SK-N-DZ (cell line): ENCODE measurements around the gene RALGPS1.

Source experiments
- DNase-seq: peaks from one replicate; pipeline ENCODE4 v3.0.0-alpha.2; 2015; ENCODE audit warnings: low spot score

RALGPS1 gene

DNA sequence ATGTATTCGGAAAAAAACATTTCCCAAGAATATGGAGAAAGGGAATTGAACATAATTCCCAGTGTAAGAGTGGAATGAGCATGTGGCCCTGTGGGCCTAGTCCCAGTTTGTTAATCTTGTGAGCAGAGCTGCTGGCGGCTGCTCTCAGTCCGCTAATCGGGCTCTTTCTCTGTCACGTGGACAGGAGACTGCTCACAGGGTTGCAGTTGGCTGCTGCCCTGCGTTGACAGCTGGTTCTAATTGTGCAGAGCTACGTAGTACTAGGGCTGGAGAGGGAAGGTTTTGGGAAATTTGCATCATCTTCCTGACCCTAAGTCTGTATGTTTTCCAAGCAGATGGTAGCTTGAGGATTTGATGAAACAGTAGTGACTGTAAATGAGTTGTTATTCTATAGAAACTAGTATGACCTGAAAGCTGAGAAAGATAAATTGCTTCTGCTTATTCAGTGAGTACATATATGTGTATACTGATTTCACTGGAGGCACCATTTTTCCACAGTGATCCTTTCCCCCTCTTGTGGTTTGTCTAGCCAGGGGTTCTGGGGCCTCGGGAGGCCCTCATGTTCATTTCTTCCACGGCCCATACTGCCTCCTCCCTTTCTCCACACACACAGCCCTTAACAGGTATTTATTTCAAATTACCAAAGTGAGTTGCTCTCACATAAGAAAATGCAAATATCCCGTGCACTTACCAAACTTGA is 107.2 kb downstream of the RALGPS1 start:
- DNase-seq: peak; percentile 87

DNA sequence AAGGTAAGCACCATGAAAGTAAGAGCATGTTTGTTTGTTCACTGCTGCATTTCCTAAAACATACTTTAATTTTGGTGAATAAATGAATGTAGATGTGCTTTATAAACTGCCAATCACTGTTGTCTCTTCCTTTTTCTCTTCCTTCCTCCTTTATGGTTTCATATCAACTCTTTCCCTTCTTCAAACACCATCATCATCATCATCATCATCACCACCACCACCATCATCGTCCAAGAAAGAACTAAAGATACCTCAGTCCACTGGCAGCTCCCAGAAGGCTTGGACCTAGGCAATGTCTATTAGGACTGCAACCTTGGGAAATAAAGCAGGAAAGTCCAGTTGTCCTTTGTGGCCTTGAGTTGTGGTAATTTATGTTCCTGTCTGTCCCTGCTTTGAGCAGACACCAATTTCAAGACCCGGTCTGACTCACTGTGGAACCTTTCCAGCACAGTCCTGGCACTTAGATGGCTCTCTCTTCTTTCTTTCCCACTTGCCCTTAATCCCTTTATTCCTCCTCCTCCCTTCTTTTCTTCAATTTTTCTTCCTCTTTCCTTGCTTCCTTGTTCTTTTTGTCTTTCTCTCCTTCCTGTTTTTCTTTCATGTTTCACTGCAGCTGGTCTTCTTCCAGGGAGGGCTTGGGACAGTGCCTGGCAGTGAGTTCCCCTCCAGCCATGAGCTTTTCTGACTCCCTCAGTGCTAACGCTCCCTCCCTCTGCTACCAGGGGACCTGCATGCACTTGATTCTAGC is 108.5 kb downstream of the RALGPS1 start:
- DNase-seq: no peak

DNA sequence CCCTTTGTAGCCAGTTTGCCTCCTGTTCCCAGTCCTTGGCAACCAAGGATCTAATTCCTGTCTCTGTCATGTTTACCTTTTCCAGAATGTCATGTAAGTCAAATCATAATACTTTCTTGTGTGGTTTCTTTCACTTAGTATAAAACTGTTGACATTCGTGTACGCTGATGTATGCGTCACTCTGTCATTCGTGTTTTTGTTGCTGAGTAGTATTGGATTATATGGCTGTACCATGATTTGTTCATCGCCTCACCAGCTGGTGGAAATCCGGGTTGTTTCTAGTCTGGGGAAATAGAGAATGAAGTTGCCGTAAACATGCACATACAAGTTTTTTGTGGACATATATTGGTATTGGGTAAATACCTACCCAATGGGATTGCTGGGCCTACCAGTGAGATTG is 110.5 kb downstream of the RALGPS1 start:
- no peak for DNase-seq

DNA sequence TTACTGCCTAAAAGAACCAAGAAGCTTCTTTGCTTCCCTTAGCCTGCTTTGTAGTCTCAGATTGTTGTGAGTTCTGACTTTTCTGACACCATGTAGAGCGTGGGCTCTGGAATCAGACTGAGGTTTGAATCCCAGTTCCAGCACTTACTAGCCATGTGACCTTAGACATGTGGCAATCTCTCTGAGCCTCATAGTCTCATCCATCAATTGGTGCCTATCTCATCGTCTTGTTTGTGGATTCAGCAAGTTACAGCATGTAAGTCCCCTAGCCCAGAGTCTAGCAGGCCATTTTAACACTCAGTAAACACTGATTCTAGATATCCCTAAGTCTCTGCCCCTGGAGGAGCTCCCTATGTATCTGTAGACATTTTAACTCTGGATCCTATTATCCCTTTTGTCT is 113.1 kb downstream of the RALGPS1 start:
- no peak for DNase-seq

DNA sequence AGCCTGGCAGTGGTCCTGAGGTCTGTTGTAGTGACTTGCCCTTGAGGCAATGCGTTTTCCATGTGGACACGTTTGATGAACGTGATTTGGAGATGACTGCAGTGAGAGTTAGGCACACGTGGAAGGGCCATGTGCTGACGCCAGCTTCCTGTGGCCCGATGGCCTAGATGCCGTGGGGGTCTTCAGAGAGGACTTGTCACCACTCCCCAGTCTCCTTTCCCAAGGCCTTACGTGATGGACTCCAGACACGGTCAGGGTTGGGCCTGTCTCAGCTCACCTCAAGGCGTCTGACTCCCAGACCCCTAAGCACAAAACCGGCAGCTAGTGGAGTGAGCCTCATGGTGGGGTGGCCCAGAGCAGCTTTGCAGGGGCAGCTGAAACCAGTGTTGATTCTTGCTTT is 115.0 kb downstream of the RALGPS1 start:
- DNase-seq: no peak

DNA sequence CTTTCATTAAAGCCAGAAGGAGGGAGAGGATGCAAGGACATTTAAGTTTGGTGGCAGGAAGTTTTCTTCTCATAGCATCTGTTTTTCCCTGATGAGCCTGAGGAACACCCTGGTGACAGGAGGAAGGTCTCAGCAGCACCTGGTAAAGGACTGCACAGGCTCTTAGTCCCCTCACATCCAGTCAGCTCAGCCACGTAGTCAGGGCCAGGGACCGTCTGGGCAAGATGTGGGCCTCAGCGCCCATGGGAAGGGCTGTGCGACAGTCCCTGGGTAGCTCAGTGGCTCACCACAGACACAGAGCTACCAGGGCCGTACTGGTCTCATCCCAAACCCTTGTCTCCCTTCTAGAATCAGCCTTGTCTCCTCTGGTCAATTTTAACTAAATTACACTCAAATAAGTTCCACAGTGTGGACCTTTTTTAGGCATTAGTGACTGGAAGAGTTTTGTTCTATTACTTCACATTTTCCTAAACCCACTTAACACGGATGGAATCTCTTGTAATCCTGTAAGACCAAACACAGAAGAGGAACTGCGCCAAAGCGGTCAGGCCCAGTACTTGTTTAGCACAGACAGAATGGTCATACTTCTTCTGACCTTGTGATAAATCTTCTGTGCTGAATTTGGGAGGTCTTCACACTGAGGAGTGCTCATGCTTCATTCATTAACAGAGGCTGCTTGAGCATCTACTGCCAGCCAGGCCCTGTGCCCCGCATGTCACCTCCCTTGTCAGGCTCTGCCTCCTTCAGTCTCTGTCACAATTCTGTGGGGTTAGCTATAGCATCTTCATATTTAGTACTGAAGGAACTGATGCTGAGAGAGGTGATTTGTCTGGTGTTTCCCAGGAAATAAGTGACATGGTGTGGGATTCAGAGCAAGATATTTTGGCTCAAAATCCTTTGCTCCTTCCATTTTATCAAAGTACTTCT is 116.5 kb downstream of the RALGPS1 start:
- no peak for DNase-seq

DNA sequence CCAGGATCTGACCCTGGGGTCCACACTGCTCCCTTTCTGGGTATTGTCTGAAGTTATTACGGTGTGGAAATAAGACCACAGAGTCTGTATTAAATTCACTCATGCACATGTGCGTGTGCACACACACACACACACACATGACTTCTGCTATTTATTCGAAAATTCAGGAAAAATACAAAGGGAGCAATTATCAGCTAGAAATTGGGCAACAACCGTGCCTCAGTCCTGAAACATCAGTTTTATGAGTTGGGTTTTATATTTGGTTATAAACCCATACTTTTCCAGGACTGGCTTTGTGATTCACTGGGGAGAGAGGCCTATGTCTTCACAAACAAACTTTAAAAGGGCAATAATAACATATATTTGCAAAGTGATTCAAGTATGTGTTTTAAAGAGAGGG is 117.7 kb downstream of the RALGPS1 start:
- no peak for DNase-seq

DNA sequence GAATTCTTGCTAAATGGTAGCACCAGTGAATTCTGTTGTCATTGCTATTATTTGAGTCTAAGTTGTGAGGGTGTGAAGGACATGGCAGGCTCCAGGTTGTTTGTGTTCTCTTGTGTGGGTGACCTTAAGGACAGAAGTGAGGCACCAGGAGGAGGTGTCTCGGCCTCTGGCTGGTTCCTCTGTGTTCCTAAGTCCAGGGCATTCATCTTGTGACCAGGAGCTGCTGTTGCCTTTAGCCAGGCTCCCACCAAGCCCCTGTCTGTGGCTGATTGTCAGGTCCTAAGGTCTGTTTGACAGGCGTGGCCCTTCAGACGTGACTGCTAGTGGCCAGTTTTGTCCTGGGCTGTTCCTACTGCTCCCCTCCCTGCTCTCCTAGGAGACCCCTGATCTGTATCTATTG is 118.5 kb downstream of the RALGPS1 start:
- no peak for DNase-seq

DNA sequence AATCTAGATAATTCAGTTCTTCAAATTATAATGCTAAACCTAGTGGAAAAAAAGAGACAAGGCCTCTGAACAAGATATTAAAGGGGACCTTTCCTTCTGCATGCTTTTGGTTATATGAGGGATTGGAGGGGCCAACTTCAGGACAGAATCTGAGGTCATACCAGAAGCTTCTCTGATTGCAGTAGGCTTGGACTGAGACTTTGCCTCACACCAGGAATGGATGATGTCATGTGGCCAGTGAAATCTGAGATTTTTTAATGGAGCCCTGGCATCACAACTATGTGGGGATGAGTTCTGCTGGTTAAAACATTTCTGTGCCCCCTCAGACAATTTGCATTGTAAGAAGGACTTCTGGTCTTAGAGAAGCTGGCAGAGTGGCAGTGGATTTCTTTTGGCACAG is 119.2 kb downstream of the RALGPS1 start:
- no peak for DNase-seq

DNA sequence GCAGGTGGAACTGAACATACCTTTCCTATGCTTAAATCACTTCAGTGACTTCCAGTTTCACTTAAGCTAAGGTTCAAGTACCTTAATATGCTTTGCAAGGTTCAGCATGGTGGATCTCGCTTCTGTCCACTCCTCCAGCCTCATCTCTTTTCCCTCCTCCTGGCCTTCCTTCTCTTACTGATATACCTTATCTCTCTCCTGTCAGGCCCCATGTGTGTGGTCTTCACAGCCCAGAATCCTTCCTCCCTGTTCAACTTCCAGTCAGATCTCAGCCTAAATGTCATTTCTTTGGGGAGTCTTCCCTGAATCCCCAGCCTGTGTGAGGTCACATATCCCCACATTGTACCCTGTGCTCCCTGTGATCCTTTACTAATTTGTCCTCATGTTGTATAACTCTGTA is 120.1 kb downstream of the RALGPS1 start:
- DNase-seq: no peak

DNA sequence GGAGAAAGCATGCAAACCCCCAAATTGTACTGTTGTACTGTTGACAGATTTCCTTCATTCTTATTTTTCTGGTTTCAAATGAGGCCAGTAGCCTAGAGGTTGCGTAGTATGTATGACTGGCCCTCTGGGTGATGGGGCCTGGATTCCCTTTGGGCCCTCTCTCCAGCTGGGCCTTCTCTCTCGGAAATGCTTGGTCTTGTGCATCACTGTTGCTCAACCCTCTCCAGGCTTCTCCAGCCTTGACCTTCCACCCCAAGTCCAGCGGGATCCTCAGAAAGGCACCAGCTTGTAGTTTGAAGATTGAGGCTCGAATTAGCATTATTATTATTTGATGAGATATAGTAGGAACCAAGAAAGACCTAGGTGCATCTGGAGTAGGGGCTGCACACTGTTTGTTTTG is 120.8 kb downstream of the RALGPS1 start:
- no peak for DNase-seq

DNA sequence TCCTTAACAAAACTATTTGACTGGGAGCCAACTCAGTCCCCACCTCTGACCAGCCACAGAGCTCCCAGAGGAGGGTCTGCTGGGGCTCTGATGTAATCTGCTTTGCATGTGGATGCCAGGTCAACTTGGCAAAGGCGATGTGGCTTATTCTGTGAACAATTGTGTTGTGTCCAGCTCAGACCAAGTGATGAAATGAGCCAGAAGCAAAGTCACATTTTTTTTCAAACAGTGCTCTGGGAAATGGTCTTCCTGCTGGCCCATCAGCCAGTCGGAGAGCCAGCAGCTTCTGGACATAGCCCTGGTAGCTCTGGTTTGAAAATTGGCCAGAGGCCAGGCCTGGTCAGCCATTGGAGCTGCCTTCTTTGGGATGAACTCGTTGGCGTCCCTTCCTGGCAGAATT is 121.4 kb downstream of the RALGPS1 start:
- no peak for DNase-seq

DNA sequence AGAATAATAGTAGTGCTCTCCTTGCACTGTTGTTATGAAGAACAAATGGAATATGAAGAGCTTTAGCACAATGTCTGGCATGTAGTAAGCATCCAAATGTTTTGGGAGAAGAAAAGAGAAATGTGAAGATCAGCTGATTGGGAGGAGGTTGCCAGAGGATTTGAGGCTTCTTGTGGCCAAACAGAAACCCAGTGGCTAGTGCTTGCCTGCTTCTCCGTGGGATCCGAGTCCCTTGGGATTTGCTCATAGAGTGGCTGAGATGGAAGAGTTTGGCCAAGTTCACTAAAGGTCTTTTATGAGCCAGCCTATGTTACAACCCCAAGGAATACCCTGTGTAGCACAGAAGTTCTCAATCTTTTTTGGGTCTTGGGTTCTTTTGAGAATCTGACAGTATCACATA is 121.9 kb downstream of the RALGPS1 start:
- DNase-seq: no peak

DNA sequence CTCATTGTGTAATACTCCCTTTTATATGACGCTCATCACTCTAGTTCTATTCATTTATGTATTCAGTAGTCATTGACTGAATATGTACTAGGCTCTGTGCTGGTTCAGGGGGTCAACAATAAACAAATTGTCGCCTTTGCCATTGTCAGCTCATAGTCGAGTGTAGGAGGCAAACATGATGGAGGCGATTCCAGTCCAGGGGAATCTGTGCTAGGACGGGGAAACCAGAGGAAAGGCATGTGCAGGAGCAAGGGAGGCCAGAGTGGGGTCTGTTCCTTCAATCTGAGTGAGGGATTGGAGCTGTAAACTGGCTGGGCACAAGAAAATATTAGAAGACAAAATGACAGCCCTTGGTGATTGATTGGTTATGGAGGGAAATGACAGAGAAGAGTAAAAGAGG is 123.9 kb downstream of the RALGPS1 start:
- DNase-seq: no peak

DNA sequence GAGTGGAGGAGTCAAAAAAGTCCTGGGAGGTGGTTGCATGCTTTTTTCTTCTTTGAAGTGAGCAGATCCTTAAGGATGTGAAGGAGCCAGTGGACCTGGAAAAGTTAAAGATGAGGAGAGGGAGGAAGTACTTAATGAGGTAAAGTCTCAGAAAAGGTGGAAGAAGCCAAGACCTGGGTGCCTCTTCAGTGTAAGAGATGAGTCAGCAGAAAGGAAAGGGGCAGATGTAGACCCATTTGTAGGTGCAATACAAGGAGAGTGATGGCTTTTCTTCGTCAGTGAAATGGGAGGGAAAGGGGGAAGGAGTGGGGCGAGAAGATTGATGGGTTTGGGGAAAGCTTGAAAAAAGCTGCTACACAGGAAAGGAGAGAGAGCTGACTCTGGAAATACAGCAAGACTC is 124.9 kb downstream of the RALGPS1 start:
- no peak for DNase-seq

DNA sequence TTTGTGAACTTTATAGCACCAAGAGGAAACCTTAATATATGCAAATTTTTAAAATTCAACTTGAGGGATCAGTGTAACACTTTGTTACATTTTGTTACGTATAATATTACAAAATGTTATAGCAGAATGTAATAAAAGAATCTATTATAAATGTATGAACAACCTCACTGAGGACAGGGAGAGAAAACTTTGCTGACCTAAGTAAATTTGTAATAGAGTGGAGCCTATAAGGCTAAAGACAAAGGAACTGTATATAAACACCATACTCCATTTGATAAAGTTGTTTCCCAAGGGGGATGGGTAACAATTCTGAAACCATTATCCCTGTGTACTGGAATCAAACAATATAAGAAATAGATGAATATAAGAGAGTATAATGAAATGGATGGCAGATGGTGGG is 130.6 kb downstream of the RALGPS1 start:
- DNase-seq: no peak

DNA sequence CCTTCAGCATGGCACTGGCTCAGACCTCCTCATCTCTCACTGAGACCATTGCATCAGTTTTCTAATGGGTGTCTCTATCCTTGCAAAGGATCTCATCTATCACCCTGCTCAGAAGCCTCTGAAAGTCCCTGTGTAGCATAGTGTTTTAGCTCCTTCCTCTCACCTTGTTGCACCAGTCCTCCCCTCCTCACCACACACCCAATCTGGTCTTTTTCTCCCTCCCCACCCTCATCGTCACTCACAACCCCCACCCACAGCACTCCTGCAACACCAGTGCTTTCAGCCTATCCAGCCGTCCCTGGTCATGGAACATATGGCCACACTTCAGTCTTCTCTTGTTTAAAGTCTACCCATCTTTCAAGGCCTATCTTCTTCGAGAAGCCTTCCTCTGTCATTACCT is 133.4 kb downstream of the RALGPS1 start:
- no peak for DNase-seq

DNA sequence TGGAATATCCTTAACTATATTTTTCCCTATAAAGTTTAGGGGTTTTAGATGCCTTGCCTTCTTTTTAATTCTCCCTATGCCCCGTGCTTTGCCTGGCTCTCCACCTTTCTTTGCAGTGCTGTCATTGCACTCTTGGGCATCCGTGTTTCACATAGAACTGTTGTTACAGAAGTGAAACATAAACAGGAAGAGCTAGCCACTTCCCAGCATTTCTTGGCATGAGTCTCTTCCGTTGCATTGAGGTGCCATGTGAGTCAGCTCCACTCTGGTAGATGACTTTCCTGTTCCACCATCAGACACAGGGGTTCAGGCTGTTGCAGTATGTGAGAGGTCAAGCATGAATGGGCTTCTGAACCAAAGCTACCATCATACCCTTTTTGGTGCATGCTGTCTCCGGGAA is 134.5 kb downstream of the RALGPS1 start:
- DNase-seq: no peak

DNA sequence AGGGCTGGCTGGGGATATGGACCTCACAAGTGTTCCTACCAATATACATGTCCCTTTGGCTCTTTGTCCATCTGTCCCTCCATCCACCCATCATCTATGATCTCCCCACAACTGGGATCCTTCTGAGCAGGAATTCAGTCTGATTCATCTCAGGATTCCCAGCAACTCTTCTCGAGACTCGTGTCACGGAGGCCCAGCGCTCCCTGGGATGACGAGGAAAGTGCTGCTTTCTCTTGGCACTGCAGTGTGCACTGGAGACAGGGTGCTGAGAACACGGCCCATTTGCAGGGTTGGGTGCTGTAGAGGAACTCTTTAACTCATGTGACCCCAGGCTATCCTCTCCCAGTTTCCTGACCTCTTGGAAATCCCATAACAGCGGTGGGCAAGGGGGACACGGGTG is 135.0 kb downstream of the RALGPS1 start:
- DNase-seq: no peak

DNA sequence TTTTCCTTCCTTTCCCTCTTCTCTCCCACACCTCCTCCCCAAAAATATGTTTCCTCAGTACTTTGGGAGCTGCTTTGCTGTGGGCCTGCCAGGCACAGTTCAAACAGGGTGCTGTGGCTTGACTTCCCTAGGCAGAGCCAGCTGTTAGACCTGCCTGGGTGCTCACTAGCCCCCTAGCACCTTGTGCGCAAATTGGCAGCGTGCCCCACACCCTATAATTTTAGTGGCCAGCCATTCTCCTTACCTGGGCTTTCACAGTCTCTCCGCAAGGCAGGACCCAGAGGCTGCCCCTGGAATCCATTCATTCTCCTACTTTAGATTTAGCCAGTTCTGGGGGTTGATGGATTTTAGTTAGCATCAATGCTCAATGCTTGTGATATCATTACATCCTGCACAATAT is 135.6 kb downstream of the RALGPS1 start:
- no peak for DNase-seq

DNA sequence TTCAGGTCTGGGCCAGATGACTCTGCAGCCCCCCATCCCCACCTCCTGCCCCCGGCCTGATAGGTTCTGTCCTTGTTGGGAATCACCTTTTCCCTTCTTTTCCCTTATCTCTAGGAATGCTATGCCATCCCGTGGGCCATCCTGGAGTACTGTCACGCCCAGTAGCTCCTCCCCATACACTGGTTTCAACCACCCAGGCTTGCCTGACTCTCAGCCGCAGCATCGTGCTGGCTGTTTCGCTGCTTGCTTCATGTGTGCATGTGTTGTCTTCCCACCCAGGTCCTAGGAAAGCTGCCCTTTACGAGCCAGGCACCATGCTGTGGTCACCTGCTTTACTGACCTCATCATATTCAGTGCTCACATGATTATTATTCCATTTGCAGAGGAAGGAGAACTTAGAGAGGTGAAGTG is 136.0 kb downstream of the RALGPS1 start:
- no peak for DNase-seq

DNA sequence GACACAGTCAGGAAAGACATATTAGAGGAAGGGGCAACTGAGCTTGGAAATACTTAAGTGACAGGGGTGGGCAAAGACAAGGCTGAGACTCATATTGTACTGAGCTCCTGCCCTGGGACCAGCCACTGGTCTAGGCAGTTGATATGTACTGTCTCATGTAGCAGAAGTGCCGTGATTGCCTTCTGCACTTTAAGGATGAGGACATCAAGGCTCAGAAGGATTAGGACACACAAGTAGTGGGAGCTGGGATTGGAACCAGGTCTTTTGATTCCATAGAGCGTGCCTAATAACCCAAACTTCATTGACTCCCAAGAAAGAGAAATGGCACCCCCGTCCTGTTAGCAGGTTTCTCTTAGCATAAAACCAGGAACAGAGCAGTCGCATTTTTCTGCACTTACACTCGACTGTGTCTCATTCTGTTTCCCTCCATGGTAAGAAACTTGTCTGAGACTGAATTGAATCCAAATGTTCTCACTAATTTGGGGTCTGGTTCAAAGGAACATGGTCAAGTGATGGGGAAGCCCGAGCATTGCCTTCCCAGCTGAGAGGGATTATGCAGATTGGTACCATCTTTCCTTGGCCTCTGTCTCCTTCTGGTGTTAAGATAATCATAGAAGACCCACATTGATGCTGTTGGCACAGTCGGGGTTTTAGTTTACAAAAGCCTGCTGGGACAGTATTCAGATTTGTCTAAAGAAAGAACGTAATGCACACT is 137.5 kb downstream of the RALGPS1 start:
- no peak for DNase-seq
